Measurements from ENCODE around the gene FAM13C.

GRCh38 chr10:59276919-59277318 is 85.4 kb downstream of the FAM13C start:
- TF ChIP-seq POLR2A (IDR thresholded peaks at IDR 0.05) = no peak
- TF ChIP-seq, protein P1, sequence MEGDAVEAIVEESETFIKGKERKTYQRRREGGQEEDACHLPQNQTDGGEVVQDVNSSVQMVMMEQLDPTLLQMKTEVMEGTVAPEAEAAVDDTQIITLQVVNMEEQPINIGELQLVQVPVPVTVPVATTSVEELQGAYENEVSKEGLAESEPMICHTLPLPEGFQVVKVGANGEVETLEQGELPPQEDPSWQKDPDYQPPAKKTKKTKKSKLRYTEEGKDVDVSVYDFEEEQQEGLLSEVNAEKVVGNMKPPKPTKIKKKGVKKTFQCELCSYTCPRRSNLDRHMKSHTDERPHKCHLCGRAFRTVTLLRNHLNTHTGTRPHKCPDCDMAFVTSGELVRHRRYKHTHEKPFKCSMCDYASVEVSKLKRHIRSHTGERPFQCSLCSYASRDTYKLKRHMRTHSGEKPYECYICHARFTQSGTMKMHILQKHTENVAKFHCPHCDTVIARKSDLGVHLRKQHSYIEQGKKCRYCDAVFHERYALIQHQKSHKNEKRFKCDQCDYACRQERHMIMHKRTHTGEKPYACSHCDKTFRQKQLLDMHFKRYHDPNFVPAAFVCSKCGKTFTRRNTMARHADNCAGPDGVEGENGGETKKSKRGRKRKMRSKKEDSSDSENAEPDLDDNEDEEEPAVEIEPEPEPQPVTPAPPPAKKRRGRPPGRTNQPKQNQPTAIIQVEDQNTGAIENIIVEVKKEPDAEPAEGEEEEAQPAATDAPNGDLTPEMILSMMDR (IDR thresholded peaks at IDR 0.05 in 4 of 5, conservative IDR thresholded peaks at IDR 0.05 in 1 of 5) = no peak
